ENCODE data around the gene ARHGEF9. TPM values are rescaled to one million over a fixed set of nuclear protein-coding genes. Genes with fewer than 3 reads are reported as not detected.

Gene ARHGEF9
- polyA plus RNA-seq, 1 donor from 2014 or later: 71.9 TPM

DNA sequence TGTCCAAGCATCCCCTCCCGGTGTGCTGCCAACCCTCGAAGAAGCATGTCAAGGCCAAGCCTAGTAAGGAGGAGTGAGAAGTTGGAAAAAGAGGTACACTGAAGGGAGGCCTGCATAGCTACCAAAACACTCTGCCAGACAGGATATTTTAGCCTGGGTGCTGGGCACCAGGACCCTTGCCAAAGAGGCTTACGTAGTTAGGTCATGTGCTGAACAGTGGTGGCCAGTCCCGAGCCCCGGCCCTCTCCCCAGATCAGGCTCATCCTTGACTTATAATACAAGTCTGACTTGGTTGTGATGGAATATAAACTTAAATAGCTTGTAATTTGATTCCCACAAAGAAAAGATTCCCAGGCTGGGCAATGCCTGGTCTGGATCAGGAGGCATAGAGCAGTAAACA lies 149.3 kb downstream of the ARHGEF9 start:
- no peaks in the 10 kb centered on the region for H3K9me2 ChIP-seq (ENCODE audit: insufficient read depth, low read length)
- H3K4me2 ChIP-seq (ENCODE audit: low read length): no peak overlapping the region
- no peaks in the 10 kb centered on the region for H4K20me1 ChIP-seq (ENCODE audit: insufficient read depth)
- no peaks in the 10 kb centered on the region for H3K9me3 ChIP-seq (ENCODE audit: low read length)
- TF ChIP-seq, protein P1, sequence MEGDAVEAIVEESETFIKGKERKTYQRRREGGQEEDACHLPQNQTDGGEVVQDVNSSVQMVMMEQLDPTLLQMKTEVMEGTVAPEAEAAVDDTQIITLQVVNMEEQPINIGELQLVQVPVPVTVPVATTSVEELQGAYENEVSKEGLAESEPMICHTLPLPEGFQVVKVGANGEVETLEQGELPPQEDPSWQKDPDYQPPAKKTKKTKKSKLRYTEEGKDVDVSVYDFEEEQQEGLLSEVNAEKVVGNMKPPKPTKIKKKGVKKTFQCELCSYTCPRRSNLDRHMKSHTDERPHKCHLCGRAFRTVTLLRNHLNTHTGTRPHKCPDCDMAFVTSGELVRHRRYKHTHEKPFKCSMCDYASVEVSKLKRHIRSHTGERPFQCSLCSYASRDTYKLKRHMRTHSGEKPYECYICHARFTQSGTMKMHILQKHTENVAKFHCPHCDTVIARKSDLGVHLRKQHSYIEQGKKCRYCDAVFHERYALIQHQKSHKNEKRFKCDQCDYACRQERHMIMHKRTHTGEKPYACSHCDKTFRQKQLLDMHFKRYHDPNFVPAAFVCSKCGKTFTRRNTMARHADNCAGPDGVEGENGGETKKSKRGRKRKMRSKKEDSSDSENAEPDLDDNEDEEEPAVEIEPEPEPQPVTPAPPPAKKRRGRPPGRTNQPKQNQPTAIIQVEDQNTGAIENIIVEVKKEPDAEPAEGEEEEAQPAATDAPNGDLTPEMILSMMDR (IDR thresholded peaks at IDR 0.05; ENCODE audit: poor library complexity, severe bottlenecking): no peak
- TF ChIP-seq EZH2 (IDR thresholded peaks at IDR 0.05; ENCODE audit: borderline replicate concordance, insufficient read depth, low read length, poor library complexity, severe bottlenecking) (no peak), POLR2AphosphoS5 (IDR thresholded peaks at IDR 0.05) (no peak), EP300 (conservative IDR thresholded peaks at IDR 0.05; ENCODE audit: poor library complexity, severe bottlenecking) (no peak), RAD21 (conservative IDR thresholded peaks at IDR 0.05) (no peak), TAF1 (IDR thresholded peaks at IDR 0.05; ENCODE audit: low read depth) (no peak), MXI1 (conservative IDR thresholded peaks at IDR 0.05; ENCODE audit: poor library complexity, severe bottlenecking) (no peak), SMC3 (conservative IDR thresholded peaks at IDR 0.05; ENCODE audit: poor library complexity) (no peak)
- TF ChIP-seq, protein P2, sequence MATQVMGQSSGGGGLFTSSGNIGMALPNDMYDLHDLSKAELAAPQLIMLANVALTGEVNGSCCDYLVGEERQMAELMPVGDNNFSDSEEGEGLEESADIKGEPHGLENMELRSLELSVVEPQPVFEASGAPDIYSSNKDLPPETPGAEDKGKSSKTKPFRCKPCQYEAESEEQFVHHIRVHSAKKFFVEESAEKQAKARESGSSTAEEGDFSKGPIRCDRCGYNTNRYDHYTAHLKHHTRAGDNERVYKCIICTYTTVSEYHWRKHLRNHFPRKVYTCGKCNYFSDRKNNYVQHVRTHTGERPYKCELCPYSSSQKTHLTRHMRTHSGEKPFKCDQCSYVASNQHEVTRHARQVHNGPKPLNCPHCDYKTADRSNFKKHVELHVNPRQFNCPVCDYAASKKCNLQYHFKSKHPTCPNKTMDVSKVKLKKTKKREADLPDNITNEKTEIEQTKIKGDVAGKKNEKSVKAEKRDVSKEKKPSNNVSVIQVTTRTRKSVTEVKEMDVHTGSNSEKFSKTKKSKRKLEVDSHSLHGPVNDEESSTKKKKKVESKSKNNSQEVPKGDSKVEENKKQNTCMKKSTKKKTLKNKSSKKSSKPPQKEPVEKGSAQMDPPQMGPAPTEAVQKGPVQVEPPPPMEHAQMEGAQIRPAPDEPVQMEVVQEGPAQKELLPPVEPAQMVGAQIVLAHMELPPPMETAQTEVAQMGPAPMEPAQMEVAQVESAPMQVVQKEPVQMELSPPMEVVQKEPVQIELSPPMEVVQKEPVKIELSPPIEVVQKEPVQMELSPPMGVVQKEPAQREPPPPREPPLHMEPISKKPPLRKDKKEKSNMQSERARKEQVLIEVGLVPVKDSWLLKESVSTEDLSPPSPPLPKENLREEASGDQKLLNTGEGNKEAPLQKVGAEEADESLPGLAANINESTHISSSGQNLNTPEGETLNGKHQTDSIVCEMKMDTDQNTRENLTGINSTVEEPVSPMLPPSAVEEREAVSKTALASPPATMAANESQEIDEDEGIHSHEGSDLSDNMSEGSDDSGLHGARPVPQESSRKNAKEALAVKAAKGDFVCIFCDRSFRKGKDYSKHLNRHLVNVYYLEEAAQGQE (IDR thresholded peaks at IDR 0.05; ENCODE audit: borderline replicate concordance): no peak
- no peak overlapping the region for H3K27ac ChIP-seq (ENCODE audit: low read length)
- no peaks in the 10 kb centered on the region for H3K36me3 ChIP-seq (ENCODE audit: insufficient read depth, low read length)
- no peaks in the 10 kb centered on the region for H3F3A ChIP-seq (ENCODE audit: insufficient read depth, low read length, poor library complexity, severe bottlenecking)
- H3K4me3 ChIP-seq (ENCODE audit: low read length): no peak overlapping the region
- H3K27me3 ChIP-seq (ENCODE audit: insufficient read depth, low read depth, low read length): no peaks in the 10 kb centered on the region
- no peak overlapping the region for H2AFZ ChIP-seq (ENCODE audit: low read depth, low read length)
- no peak overlapping the region for H3K9ac ChIP-seq (ENCODE audit: low read length)
- no peaks in the 10 kb centered on the region for H3K79me2 ChIP-seq (replicated peaks; ENCODE audit: insufficient read depth, low read length)

DNA sequence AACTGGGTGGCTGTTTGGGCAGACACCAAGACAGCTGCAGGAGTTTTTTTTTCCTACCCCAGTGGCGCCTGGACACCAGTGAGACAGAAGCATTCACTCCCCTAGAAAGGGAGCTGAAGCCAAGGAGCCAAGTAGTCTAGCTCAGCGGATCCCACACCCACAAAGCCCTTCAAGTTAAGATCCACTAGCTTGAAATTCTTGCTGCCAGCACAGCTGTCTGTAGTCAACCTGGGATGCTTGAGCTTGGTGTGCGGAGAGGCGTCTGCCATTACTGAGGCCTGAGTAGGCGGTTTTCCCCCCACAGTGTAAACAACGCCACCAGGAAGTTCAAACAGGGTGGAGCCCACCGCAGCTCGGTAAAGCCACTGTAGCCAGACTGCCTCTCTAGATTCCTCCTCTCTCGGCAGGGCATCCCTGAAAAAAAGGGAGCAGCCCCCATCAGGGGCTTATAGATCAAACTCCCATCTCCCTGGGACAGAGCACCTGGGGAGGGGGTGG lies 171.4 kb downstream of the ARHGEF9 start:
- no peak for TF ChIP-seq EP300 (conservative IDR thresholded peaks at IDR 0.05; ENCODE audit: poor library complexity, severe bottlenecking)
- no peak for TF ChIP-seq MXI1 (conservative IDR thresholded peaks at IDR 0.05; ENCODE audit: poor library complexity, severe bottlenecking)
- no peak for TF ChIP-seq RAD21 (conservative IDR thresholded peaks at IDR 0.05)
- TF ChIP-seq EZH2 (IDR thresholded peaks at IDR 0.05; ENCODE audit: borderline replicate concordance, insufficient read depth, low read length, poor library complexity, severe bottlenecking): no peak
- TF ChIP-seq, protein P2 (IDR thresholded peaks at IDR 0.05; ENCODE audit: borderline replicate concordance): no peak
- no peak for TF ChIP-seq SMC3 (conservative IDR thresholded peaks at IDR 0.05; ENCODE audit: poor library complexity)
- TF ChIP-seq, protein P1 (IDR thresholded peaks at IDR 0.05; ENCODE audit: poor library complexity, severe bottlenecking): no peak
- no peak for TF ChIP-seq TAF1 (IDR thresholded peaks at IDR 0.05; ENCODE audit: low read depth)
- no peak for TF ChIP-seq POLR2AphosphoS5 (IDR thresholded peaks at IDR 0.05)

More for the DNA sequence above, 171.4 kb downstream of the ARHGEF9 start:
- no peaks in the 10 kb centered on the region for H3K9me2 ChIP-seq (ENCODE audit: insufficient read depth, low read length)
- no peaks in the 10 kb centered on the region for H3K36me3 ChIP-seq (ENCODE audit: insufficient read depth, low read length)
- H3K27ac ChIP-seq (ENCODE audit: low read length): no peak overlapping the region
- no peaks in the 10 kb centered on the region for H3K79me2 ChIP-seq (replicated peaks; ENCODE audit: insufficient read depth, low read length)
- H3K4me2 ChIP-seq (ENCODE audit: low read length): no peak overlapping the region
- H3K4me3 ChIP-seq (ENCODE audit: low read length): no peak overlapping the region
- H2AFZ ChIP-seq (ENCODE audit: low read depth, low read length): no peak overlapping the region
- H3K9ac ChIP-seq (ENCODE audit: low read length): no peak overlapping the region
- H3K27me3 ChIP-seq (ENCODE audit: insufficient read depth, low read depth, low read length): no peaks in the 10 kb centered on the region
- no peaks in the 10 kb centered on the region for H3K9me3 ChIP-seq (ENCODE audit: low read length)
- H3F3A ChIP-seq (ENCODE audit: insufficient read depth, low read length, poor library complexity, severe bottlenecking): no peaks in the 10 kb centered on the region
- no peaks in the 10 kb centered on the region for H4K20me1 ChIP-seq (ENCODE audit: insufficient read depth)

Data from neural cell (in vitro differentiated cells).